HepG2 (cell line): Measurements from ENCODE around the gene MAN1C1. TPM values are rescaled to one million over a fixed set of nuclear protein-coding genes. Genes with fewer than 3 reads are reported as not detected.
A peak's percentile ranks its signal among the peaks of the same experiment; 100 is the strongest.

Experiments
- ATAC-seq: fragments of 200-7000 bp; cut with Tn5 transposase; 3 replicates; pipeline ENCODE4 v1.9.1; 2020; ENCODE audit warnings: mild to moderate bottlenecking, moderate library complexity
- BruUV-seq: library from RNA; stranded (reverse); fragments of 400-500 nt; replicated peaks from 2 replicates; lab custom pipeline; 2021; lab: Mats Ljungman, UMichigan
- CTCF ChIA-PET: fragments of 300-600 bp; formaldehyde crosslinking; extraction: SDS; loops from one replicate; lab custom pipeline; 2021; ENCODE audit warnings: low total read pairs, inconsistent platforms, low intra/inter-chr PET ratio; lab: Yijun Ruan, JAX
- POLR2A ChIA-PET: fragments of 350-600 bp; sonication (Branson Sonifier 250); formaldehyde crosslinking; loops from one replicate; lab custom pipeline; 2020; ENCODE audit warnings: antibody characterized with exemption, inconsistent platforms; lab: Yijun Ruan, JAX
- DNase-seq: peaks from one replicate; pipeline ENCODE4 v3.0.0-alpha.2; 2015; ENCODE audit warnings: low spot score
- FAIRE-seq: peaks from 3 replicates; lab custom pipeline; 2011; peaks lifted over from hg19 to GRCh38; lab: Jason Lieb, UNC
- H2AFZ ChIP-seq: one replicate; pipeline ENCODE4 v1.6.1; 2011; ENCODE audit warnings: low read length, inconsistent platforms
- H3K27ac ChIP-seq: fragments of 300-600 bp; 3 replicates; pipeline ENCODE4 v1.8.0; 2011; ENCODE audit warnings: mixed run types, mild to moderate bottlenecking, mixed read lengths, low read length, inconsistent platforms; ENCODE audit not compliant: insufficient read depth; ENCODE audit errors: extremely low read length
- H3K27me3 ChIP-seq, 2 experiments: fragments of 200-600 bp in 1 of 2; 2 replicates in 1 of 2; 3 replicates in 1 of 2; pipeline versions ENCODE4 v1.6.0 to v1.8.0; 2011; ENCODE audit warnings: low read length in 2 of 2, mild to moderate bottlenecking in 2 of 2, moderate library complexity in 2 of 2, inconsistent platforms in 1 of 2; ENCODE audit not compliant: insufficient read depth in 2 of 2, control insufficient read depth in 1 of 2
- H3K36me3 ChIP-seq, 2 experiments: fragments of 200-600 bp in 1 of 2; replicated peaks in 1 of 2; 2 replicates in 1 of 2; 3 replicates in 1 of 2; pipeline versions ENCODE4 v1.5.1 to v1.8.0; 2011; ENCODE audit warnings: low read length in 2 of 2, inconsistent platforms in 1 of 2; ENCODE audit not compliant: insufficient read depth in 2 of 2, control insufficient read depth in 1 of 2
- H3K4me1 ChIP-seq: 2 replicates; pipeline ENCODE4 v1.5.1; 2012; ENCODE audit warnings: low read length, inconsistent platforms; ENCODE audit not compliant: insufficient read depth
- H3K4me2 ChIP-seq: 2 replicates; pipeline ENCODE4 v1.6.0; 2011; ENCODE audit warnings: low read depth, low read length, inconsistent platforms
- H3K4me3 ChIP-seq, 3 experiments: fragments of 200-600 bp in 1 of 3; sonication (generic), shearing (Covaris generic) in 1 of 3; replicated peaks in 1 of 3; 2 replicates each; pipeline ENCODE4 v1.5.1; 2011 to 2016; ENCODE audit warnings: low read length in 3 of 3, inconsistent platforms in 2 of 3, low read depth in 2 of 3, mild to moderate bottlenecking in 2 of 3, control low read depth in 1 of 3, mixed read lengths in 1 of 3; ENCODE audit not compliant: insufficient read depth in 1 of 3
- H3K79me2 ChIP-seq: one replicate; pipeline ENCODE4 v1.6.1; 2011; ENCODE audit warnings: low read length, inconsistent platforms; ENCODE audit not compliant: insufficient read depth
- H3K9ac ChIP-seq: 2 replicates; pipeline ENCODE4 v1.6.0; 2011; ENCODE audit warnings: mild to moderate bottlenecking, low read depth, low read length, inconsistent platforms; ENCODE audit not compliant: insufficient read depth
- H3K9me3 ChIP-seq: 2 replicates; pipeline ENCODE4 v1.5.1; 2012; ENCODE audit warnings: mild to moderate bottlenecking, low read length
- H4K20me1 ChIP-seq: 2 replicates; pipeline ENCODE4 v1.6.0; 2011; ENCODE audit warnings: inconsistent platforms, mild to moderate bottlenecking, low read length, moderate library complexity; ENCODE audit not compliant: insufficient read depth
- E2F1 ChIP-seq: sonication (generic); formaldehyde crosslinking; IDR thresholded peaks from 2 replicates; pipeline ENCODE4 v1.5.0; 2020; ENCODE audit warnings: missing genetic modification reagents
- E2F5 ChIP-seq: sonication (generic); formaldehyde crosslinking; conservative IDR thresholded peaks from 2 replicates; pipeline ENCODE4 v1.4.0; 2020; ENCODE audit warnings: missing genetic modification reagents
- FOXK2 ChIP-seq: fragments of 450-650 bp; IDR thresholded peaks from 2 replicates; pipeline ENCODE4 v1.6.1; 2016
- GLI4 ChIP-seq: sonication (generic); formaldehyde crosslinking; IDR thresholded peaks from 2 replicates; pipeline ENCODE4 v1.5.1; 2020; ENCODE audit warnings: missing genetic modification reagents, mild to moderate bottlenecking, moderate library complexity, borderline replicate concordance
- IKZF1 ChIP-seq: fragments of 450-650 bp; IDR thresholded peaks from 2 replicates; pipeline ENCODE4 v1.7.1; 2016
- MIER3 ChIP-seq: IDR thresholded peaks from 2 replicates; pipeline ENCODE4 v1.6.1; 2016; ENCODE audit warnings: missing compliant biosample characterization, borderline replicate concordance
- NAIF1 ChIP-seq: sonication (generic); formaldehyde crosslinking; IDR thresholded peaks from 2 replicates; pipeline ENCODE4 v1.5.0; 2020; ENCODE audit warnings: mild to moderate bottlenecking, missing genetic modification reagents, borderline replicate concordance
- NFE2L1 ChIP-seq: sonication (generic); formaldehyde crosslinking; IDR thresholded peaks from 2 replicates; pipeline ENCODE4 v1.4.0; 2020; ENCODE audit warnings: missing genetic modification reagents, mild to moderate bottlenecking, borderline replicate concordance
- NRL ChIP-seq: sonication (generic); formaldehyde crosslinking; IDR thresholded peaks from 2 replicates; pipeline ENCODE4 v1.5.0; 2020; ENCODE audit warnings: missing genetic modification reagents, mild to moderate bottlenecking, moderate library complexity, borderline replicate concordance
- PLSCR1 ChIP-seq: sonication (generic); formaldehyde crosslinking; IDR thresholded peaks from 2 replicates; pipeline ENCODE4 v1.5.0; 2020; ENCODE audit warnings: missing genetic modification reagents, mild to moderate bottlenecking, borderline replicate concordance
- SRSF4 ChIP-seq: fragments of 200-400 bp; formaldehyde crosslinking; IDR thresholded peaks from one replicate; pipeline ENCODE4 v1.6.1; 2018; ENCODE audit warnings: mild to moderate bottlenecking, low read depth, low read length, moderate library complexity; ENCODE audit not compliant: poor library complexity, severe bottlenecking
- TEAD3 ChIP-seq: optimal IDR thresholded peaks from 2 replicates; pipeline ENCODE3; 2016; ENCODE audit warnings: borderline replicate concordance
- ZBTB7B ChIP-seq: sonication (generic); formaldehyde crosslinking; IDR thresholded peaks from 2 replicates; pipeline ENCODE4 v1.4.0; 2020; ENCODE audit warnings: missing genetic modification reagents
- ZNF564 ChIP-seq: sonication (generic); formaldehyde crosslinking; IDR thresholded peaks from 2 replicates; pipeline ENCODE4 v1.8.1; 2023; ENCODE audit warnings: mild to moderate bottlenecking, missing genetic modification reagents
- ZNF598 ChIP-seq: sonication (generic); formaldehyde crosslinking; IDR thresholded peaks from 2 replicates; pipeline ENCODE4 v1.5.1; 2020; ENCODE audit warnings: mild to moderate bottlenecking, missing genetic modification reagents, borderline replicate concordance
- ZNF629 ChIP-seq: sonication (generic); formaldehyde crosslinking; conservative IDR thresholded peaks from 2 replicates; pipeline ENCODE4 v1.5.0; 2020; ENCODE audit warnings: missing genetic modification reagents
- ZNF768 ChIP-seq: sonication (generic); formaldehyde crosslinking; IDR thresholded peaks from 2 replicates; pipeline ENCODE4 v1.4.0; 2020; ENCODE audit warnings: missing genetic modification reagents
- ZNF781 ChIP-seq: sonication (generic); formaldehyde crosslinking; IDR thresholded peaks from 2 replicates; pipeline ENCODE4 v1.5.1; 2020; ENCODE audit warnings: borderline replicate concordance, mild to moderate bottlenecking, missing genetic modification reagents; ENCODE audit errors: not compliant biosample characterization
- WGBS: methylation state at CpG from one replicate; pipeline ENCODE4 v1.1.6; 2017; ENCODE audit warnings: low lambda C conversion rate; 5-methylcytosine and 5-hydroxymethylcytosine counted together
- in situ Hi-C: cut with HindIII; loops from 2 replicates; pipeline ENCODE4 v1.10.0; 2017; ENCODE audit warnings: low pct_unique_long_range_greater_than_20kb; ENCODE audit not compliant: extremely low pct_ligation_motif_present
- intact Hi-C: fragments of 100-400 bp; cut with micrococcal nuclease; formaldehyde crosslinking; loops from one replicate; pipeline ENCODE4 v1.10.0; 2022; ENCODE audit not compliant: unreplicated experiment
- polyA plus RNA-seq, 8 experiments: library from polyadenylated mRNA; depleted of rRNA in 3 of 8; stranded (reverse) in 7 of 8; unstranded in 1 of 8; fragments of >200 nt; fragmentation: Illumina TruSeq in 4 of 8; extraction: Trizol in 4 of 8; gene quantifications; 2 replicates each; pipeline versions ENCODE4 v1.2.1 to v1.2.3, GENCODE V29; 2011 to 2016; ENCODE audit warnings: low read depth in 4 of 8, missing spikeins in 1 of 8, mixed read lengths in 1 of 8; ENCODE audit not compliant: insufficient read depth in 1 of 8
- total RNA-seq, 5 experiments: library from RNA; depleted of rRNA; stranded (reverse); fragments of >200 nt; fragmentation: Illumina TruSeq; extraction: Trizol; gene quantifications; 2 replicates each; pipeline ENCODE4 v1.2.3, GENCODE V29; 2016; ENCODE audit warnings: low read depth in 1 of 5

MAN1C1 gene
- total and polyA plus RNA-seq, 2 of the 13 experiments (the other 11 are each of a cell fraction or from before 2014, with no cell fraction given) = 0.18 to 0.49 TPM

GRCh38 chr1:25573961-25574360 lies 42.6 kb upstream of the MAN1C1 start:
- H3K4me2 ChIP-seq = peak overlapping the region; percentile 67
- CTCF ChIA-PET = no interaction called here
- TF ChIP-seq ZNF629 (peak; percentile 44; the same call in 1 of the 2 replicates), ZNF768 (CRISPR knock-in tag) (peak; percentile 28; the same call in 1 of the 2 replicates), NAIF1 (CRISPR knock-in tag) (no peak), TEAD3 (CRISPR knock-in tag) (peak; percentile 21)
- no peak overlapping the region for H2AFZ ChIP-seq
- no peak overlapping the region for H3K27ac ChIP-seq
- in situ Hi-C loops = no loop called here
- DNase-seq (no peak), ATAC-seq (peak; percentile 4; the same call in 2 of the 3 replicates), FAIRE-seq (no peak)
- intact Hi-C loops = no loop called here
- peak overlapping the region in 1 of 3 experiments; percentile 52; a peak in 1 of 6 replicates for H3K4me3 ChIP-seq
- 5% methylated on average over 8 of the region's 8 CpGs for WGBS
- peaks cover 3% of the 10 kb centered on the region in 2 experiments; a peak in 3 of 5 replicates for H3K27me3 ChIP-seq
- POLR2A ChIA-PET = no interaction called here
- H3K36me3 ChIP-seq = no peaks in the 10 kb centered on the region
- H3K79me2 ChIP-seq = no peaks in the 10 kb centered on the region
- H3K4me1 ChIP-seq = peaks cover 22% of the 10 kb centered on the region
- H3K9me3 ChIP-seq = no peaks in the 10 kb centered on the region
- no TSS peak for BruUV-seq
- no peak overlapping the region for H3K9ac ChIP-seq
- no peaks in the 10 kb centered on the region for H4K20me1 ChIP-seq

- no peaks in the 10 kb centered on the region for H3K36me3 ChIP-seq
- peaks cover 3 to 12% of the 10 kb centered on the region in 2 experiments; a peak in 3 of 5 replicates for H3K27me3 ChIP-seq
- H3K9ac ChIP-seq = no peak overlapping the region
- intact Hi-C loops = no loop called here
- H2AFZ ChIP-seq = no peak overlapping the region
- no peak overlapping the region for H3K4me3 ChIP-seq
- POLR2A ChIA-PET = no interaction called here
- H3K27ac ChIP-seq = no peak overlapping the region
- no peaks in the 10 kb centered on the region for H3K79me2 ChIP-seq
- 17% methylated on average over 2 of the region's 2 CpGs for WGBS
- no peak for DNase-seq
- in situ Hi-C loops = no loop called here
- CTCF ChIA-PET = no interaction called here
- no peaks in the 10 kb centered on the region for H4K20me1 ChIP-seq
- BruUV-seq = no TSS peak
- H3K9me3 ChIP-seq = no peaks in the 10 kb centered on the region
- ATAC-seq = no peak
- no peak overlapping the region for H3K4me2 ChIP-seq
- FAIRE-seq = no peak
- H3K4me1 ChIP-seq = peaks cover 16% of the 10 kb centered on the region
- TF ChIP-seq ZNF564 (CRISPR knock-in tag) (no peak), E2F5 (no peak), PLSCR1 (CRISPR knock-in tag) (no peak), SRSF4 (no peak), ZNF781 (CRISPR knock-in tag) (no peak), GLI4 (CRISPR knock-in tag) (no peak), NFE2L1 (CRISPR knock-in tag) (no peak), ZNF598 (CRISPR knock-in tag) (no peak), MIER3 (CRISPR knock-in tag) (no peak), ZBTB7B (CRISPR knock-in tag) (no peak), IKZF1 (no peak), FOXK2 (no peak), NRL (no peak), E2F1 (CRISPR knock-in tag) (no peak)
Measured at GRCh38 chr1:25575191-25575590, 41.4 kb upstream of the MAN1C1 start.
